Measurements from ENCODE around the gene HEPHL1. TPM values are rescaled to one million over a fixed set of nuclear protein-coding genes. Genes with fewer than 3 reads are reported as not detected.

Gene HEPHL1
- total RNA-seq, 1 donor from 2014 or later: not detected

DNA sequence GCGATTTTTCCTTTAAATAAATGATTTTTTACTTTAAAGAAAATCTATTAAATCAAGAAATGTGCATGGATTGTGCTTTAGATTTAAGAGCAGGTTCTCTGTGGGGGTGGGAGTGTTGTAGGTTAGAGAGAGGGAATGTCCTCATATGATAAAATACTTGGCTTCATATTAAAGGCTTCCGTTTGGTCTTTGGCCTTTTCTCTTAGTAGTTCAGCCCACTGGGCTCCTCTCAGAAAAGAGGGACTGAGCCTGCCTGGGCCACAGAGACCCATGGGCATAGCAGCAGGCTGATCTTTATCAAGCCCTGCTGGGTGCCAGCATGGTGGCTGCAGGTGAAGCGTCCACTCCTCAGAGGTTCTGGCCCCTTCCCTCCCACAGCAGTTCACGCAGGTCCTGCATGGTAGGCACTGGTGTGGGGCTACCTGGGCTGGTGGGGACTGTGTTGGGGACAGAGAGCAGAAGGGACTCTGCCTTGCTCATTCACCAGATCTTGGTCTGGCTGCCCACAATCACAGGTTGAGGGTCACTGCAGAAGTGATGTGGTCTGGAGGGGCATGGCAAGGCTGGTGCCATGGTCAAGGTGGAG lies 111.8 kb downstream of the HEPHL1 start:
- Histone ChIP-seq H3K4me3 (no peak overlapping the region), H3K36me3 (no peaks in the 10 kb centered on the region), H3K4me1 (peaks cover 89% of the 10 kb centered on the region), H3K9me3 (replicated peaks) (no peaks in the 10 kb centered on the region), H3K27ac (replicated peaks) (peak overlapping the region; percentile 96), H3K27me3 (ENCODE audit: low read depth) (no peaks in the 10 kb centered on the region)
- TF ChIP-seq, protein P1, sequence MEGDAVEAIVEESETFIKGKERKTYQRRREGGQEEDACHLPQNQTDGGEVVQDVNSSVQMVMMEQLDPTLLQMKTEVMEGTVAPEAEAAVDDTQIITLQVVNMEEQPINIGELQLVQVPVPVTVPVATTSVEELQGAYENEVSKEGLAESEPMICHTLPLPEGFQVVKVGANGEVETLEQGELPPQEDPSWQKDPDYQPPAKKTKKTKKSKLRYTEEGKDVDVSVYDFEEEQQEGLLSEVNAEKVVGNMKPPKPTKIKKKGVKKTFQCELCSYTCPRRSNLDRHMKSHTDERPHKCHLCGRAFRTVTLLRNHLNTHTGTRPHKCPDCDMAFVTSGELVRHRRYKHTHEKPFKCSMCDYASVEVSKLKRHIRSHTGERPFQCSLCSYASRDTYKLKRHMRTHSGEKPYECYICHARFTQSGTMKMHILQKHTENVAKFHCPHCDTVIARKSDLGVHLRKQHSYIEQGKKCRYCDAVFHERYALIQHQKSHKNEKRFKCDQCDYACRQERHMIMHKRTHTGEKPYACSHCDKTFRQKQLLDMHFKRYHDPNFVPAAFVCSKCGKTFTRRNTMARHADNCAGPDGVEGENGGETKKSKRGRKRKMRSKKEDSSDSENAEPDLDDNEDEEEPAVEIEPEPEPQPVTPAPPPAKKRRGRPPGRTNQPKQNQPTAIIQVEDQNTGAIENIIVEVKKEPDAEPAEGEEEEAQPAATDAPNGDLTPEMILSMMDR (IDR thresholded peaks at IDR 0.05; ENCODE audit: borderline replicate concordance): no peak
- DNase-seq: no peak
- intact Hi-C loops (cut with micrococcal nuclease): no loop called here

DNA sequence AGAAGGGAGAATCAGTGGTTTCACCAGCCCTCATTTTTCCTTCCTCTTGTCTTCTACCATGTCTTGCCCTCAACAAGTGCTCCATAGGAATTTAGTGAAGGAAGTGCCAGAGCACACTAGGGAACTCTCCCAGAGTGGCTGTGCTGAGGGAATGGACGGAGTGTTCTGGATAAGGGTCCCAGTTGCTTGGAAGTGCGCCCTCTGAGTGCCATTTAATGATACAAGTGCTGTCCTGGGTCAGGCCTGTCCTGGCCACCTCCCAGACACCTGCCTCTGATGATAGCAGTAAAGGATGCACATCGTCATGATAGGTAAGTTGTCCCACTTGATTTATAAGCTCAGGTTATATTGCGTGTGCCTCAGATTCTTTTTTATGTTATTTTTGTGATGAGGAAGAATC lies 112.6 kb downstream of the HEPHL1 start:
- TF ChIP-seq, protein P1 (IDR thresholded peaks at IDR 0.05; ENCODE audit: borderline replicate concordance): no peak
- no peaks in the 10 kb centered on the region for H3K27me3 ChIP-seq (ENCODE audit: low read depth)
- peaks cover 85% of the 10 kb centered on the region for H3K4me1 ChIP-seq

DNA sequence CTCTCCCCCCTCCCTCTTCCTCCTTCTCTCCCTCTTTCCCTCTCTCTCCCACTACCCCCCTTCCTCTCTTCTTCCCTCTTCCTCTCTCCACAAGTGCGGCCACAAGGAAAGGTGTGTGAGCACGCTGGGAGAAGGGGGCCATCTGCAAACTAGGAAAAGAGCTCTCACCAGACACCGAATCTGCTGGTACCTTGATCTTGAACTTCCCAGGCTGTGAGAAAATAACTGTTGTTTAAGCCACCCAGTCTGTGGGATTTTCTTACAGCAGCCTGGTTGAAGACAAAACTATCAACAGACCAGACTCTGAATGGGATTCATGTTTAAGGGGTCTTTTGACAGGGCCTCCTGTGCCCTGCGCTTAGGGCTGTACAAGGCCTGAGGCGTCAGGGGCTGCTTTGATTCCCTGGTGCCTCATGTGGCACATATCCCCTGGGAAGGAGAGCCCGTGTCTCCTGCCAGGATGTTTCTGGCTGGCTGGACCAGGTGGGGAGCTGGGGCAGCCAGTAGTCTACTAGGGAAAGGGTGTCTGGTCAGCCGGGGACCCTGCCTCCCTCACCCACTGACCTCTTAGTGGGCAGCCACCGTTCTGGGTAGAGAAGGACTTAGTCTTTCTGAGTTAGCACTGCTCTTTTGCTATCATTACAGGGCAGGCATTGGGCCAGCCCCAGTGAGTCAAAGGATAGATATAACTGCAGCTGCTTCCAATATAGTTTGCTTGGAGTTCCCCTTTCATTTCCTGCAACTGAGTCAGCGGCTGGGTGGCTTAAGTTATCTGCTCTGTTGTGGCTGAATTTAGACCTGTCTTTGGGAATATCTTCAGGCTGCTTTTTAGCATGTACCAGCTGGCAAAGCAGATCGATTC lies 113.7 kb downstream of the HEPHL1 start:
- Histone ChIP-seq H3K4me1 (peaks cover 83% of the 10 kb centered on the region), H3K4me3 (peak overlapping the region; percentile 26), H3K9me3 (replicated peaks) (no peaks in the 10 kb centered on the region), H3K27me3 (ENCODE audit: low read depth) (no peaks in the 10 kb centered on the region), H3K36me3 (no peaks in the 10 kb centered on the region), H3K27ac (replicated peaks) (peak overlapping the region; percentile 96)
- TF ChIP-seq, protein P1 (IDR thresholded peaks at IDR 0.05; ENCODE audit: borderline replicate concordance): no peak
- intact Hi-C loops (cut with micrococcal nuclease): no loop called here
- DNase-seq: peak; percentile 73

More for the DNA sequence above, 112.6 kb downstream of the HEPHL1 start:
- H3K27ac ChIP-seq (replicated peaks): peak overlapping the region; percentile 96
- intact Hi-C loops (cut with micrococcal nuclease): no loop called here
- no peaks in the 10 kb centered on the region for H3K36me3 ChIP-seq
- H3K4me3 ChIP-seq: no peak overlapping the region
- DNase-seq: peak; percentile 38
- no peaks in the 10 kb centered on the region for H3K9me3 ChIP-seq (replicated peaks)

- intact Hi-C loops (cut with micrococcal nuclease): no loop called here
- DNase-seq: no peak
- peaks cover 78% of the 10 kb centered on the region for H3K4me1 ChIP-seq
Measured at GRCh38 chr11:94139416-94139815, 118.3 kb downstream of the HEPHL1 start.

DNA sequence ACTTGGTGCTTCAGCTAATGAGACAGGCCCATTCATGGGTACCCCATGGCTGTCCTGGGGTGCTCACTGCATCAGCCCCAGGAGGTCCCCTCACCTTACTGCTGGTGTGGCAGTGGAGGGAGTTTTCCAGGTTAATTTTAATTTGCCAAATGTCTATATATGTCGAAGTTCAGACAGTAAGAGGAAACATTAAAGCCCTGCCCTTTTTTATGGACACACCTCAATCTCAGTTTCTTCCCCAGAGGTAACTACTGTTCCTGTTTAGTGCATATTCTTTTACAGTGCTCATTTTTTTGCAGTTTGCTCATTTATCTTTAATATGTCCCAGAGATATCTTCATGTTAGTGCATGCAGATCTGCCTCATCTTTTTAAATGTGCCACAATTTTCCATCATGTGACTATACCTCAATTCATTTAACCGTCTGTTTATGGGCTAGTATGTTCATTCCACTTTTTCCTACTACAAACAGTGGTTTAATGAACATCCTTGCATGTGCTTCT lies 119.1 kb downstream of the HEPHL1 start:
- Histone ChIP-seq H3K27me3 (ENCODE audit: low read depth) (no peaks in the 10 kb centered on the region), H3K4me1 (peaks cover 76% of the 10 kb centered on the region)
- intact Hi-C loops (cut with micrococcal nuclease): no loop called here

More at GRCh38 chr11:94139416-94139815, 118.3 kb downstream of the HEPHL1 start:
- H3K36me3 ChIP-seq: no peaks in the 10 kb centered on the region
- no peaks in the 10 kb centered on the region for H3K9me3 ChIP-seq (replicated peaks)
- H3K4me3 ChIP-seq: no peak overlapping the region
- no peak overlapping the region for H3K27ac ChIP-seq (replicated peaks)
- H3K27me3 ChIP-seq (ENCODE audit: low read depth): no peaks in the 10 kb centered on the region
- TF ChIP-seq, protein P1 (IDR thresholded peaks at IDR 0.05; ENCODE audit: borderline replicate concordance): no peak

More for the DNA sequence above, 119.1 kb downstream of the HEPHL1 start:
- TF ChIP-seq, protein P1 (IDR thresholded peaks at IDR 0.05; ENCODE audit: borderline replicate concordance): no peak
- DNase-seq: no peak
- no peaks in the 10 kb centered on the region for H3K9me3 ChIP-seq (replicated peaks)
- H3K27ac ChIP-seq (replicated peaks): no peak overlapping the region
- H3K36me3 ChIP-seq: no peaks in the 10 kb centered on the region
- no peak overlapping the region for H3K4me3 ChIP-seq
